Lung (tissue), 12 donors: ENCODE measurements around the gene ZRANB3. TPM values are rescaled to one million over a fixed set of nuclear protein-coding genes. Genes with fewer than 3 reads are reported as not detected.
"Not testable (repeated sequence)": the region's sequence is repeated elsewhere in the genome, so short reads cannot be mapped to it uniquely, and the experiment has no call there.

ENCODE experiments used
- ATAC-seq: fragments of 200-7000 bp; cut with Tn5 transposase; one replicate; pipeline ENCODE4 v1.9.1; 2020; ENCODE audit warnings: moderate number of reproducible peaks; ENCODE audit not compliant: insufficient read depth, low FRiP score
- DNase-seq, 3 donors: peaks; one replicate each; pipeline ENCODE4 v3.0.0-alpha.2; 2013 to 2017
- H3K27ac ChIP-seq, 2 donors: one replicate each; pipeline ENCODE4 v1.5.1; 2013; ENCODE audit warnings: mild to moderate bottlenecking in 2 of 2, moderate library complexity in 2 of 2, control low read depth in 1 of 2, inconsistent platforms in 1 of 2, low read depth in 1 of 2, low read length in 1 of 2
- H3K27me3 ChIP-seq, 3 donors: one replicate each; pipeline ENCODE4 v1.5.1; 2013; ENCODE audit warnings: low read length in 2 of 3; ENCODE audit not compliant: control insufficient read depth in 3 of 3, insufficient read depth in 3 of 3
- H3K36me3 ChIP-seq, 4 donors: one replicate each; pipeline ENCODE4 v1.5.1; 2013; ENCODE audit warnings: low read length in 4 of 4, mild to moderate bottlenecking in 1 of 4, moderate library complexity in 1 of 4; ENCODE audit not compliant: control insufficient read depth in 4 of 4, insufficient read depth in 4 of 4
- H3K4me1 ChIP-seq, 5 donors: one replicate each; pipeline ENCODE4 v1.5.1; 2013; ENCODE audit warnings: low read length in 5 of 5, mild to moderate bottlenecking in 2 of 5, moderate library complexity in 1 of 5; ENCODE audit not compliant: control insufficient read depth in 5 of 5, insufficient read depth in 5 of 5
- H3K4me3 ChIP-seq: one replicate; pipeline ENCODE4 v1.5.1; 2013; ENCODE audit warnings: mild to moderate bottlenecking, control low read depth, moderate library complexity
- H3K9ac ChIP-seq, 2 donors: one replicate each; pipeline ENCODE4 v1.5.1; 2013; ENCODE audit warnings: low read length in 2 of 2, control low read depth in 1 of 2; ENCODE audit not compliant: insufficient read depth in 1 of 2
- H3K9me3 ChIP-seq, 4 donors: one replicate each; pipeline ENCODE4 v1.5.1; 2013; ENCODE audit warnings: low read length in 3 of 4, mild to moderate bottlenecking in 1 of 4, moderate library complexity in 1 of 4; ENCODE audit not compliant: control insufficient read depth in 4 of 4, insufficient read depth in 3 of 4
- CTCF ChIP-seq: IDR thresholded peaks from 2 replicates; pipeline ENCODE4 v1.5.1; 2012; ENCODE audit warnings: mild to moderate bottlenecking; ENCODE audit errors: control extremely low read depth, extremely low read depth
- WGBS, 2 donors: extraction: QIAGEN DNeasy Blood & Tissue Kit; methylation state at CpG; one replicate each; pipeline ENCODE4 v1.1.7; 2013; 5-methylcytosine and 5-hydroxymethylcytosine counted together
- polyA plus RNA-seq, 2 donors: library from polyadenylated mRNA; stranded (reverse); fragments of 200-250 nt; gene quantifications; one replicate each; pipeline ENCODE4 v1.2.1, GENCODE V29; 2013
- total RNA-seq, 2 donors: library from RNA; depleted of rRNA in 1 of 2; stranded (reverse); fragments of >200 nt in 1 of 2; gene quantifications; one replicate each; pipeline ENCODE4 v1.2.1, GENCODE V29; 2014 to 2021
- donor health status: control.
- donor health status: control.
- donor health status: Bipolar disorder and iron deficiency.
- donor health status: healthy.
- donor health status: DM: yes; HTN: yes; CAD: no.

The ZRANB3 gene
- total and polyA plus RNA-seq, 4 donors, result 1.3 to 14.9 (median 3.3) TPM

GRCh38 chr2:135113322-135113721 is 417.7 kb downstream of the ZRANB3 start:
- Histone ChIP-seq H3K4me1 (peaks cover 0 to 5% (median 0%) of the 10 kb centered on the region in 5 donors), H3K27me3 (peaks cover 0 to 2% (median 0%) of the 10 kb centered on the region in 3 donors), H3K9ac (no peak overlapping the region), H3K36me3 (peaks cover 6 to 14% (median 11%) of the 10 kb centered on the region in 4 donors), H3K27ac (no peak overlapping the region), H3K4me3 (no peak overlapping the region), H3K9me3 (peaks cover 0 to 4% (median 0%) of the 10 kb centered on the region in 4 donors)
- no peak for TF ChIP-seq CTCF
- DNase-seq, result no peak
- no peak for ATAC-seq
- 97 to 100% methylated on average over 3 of the region's 3 CpGs for WGBS, 2 donors

- not testable (repeated sequence) for ATAC-seq, H3K9ac ChIP-seq
Observed at GRCh38 chr2:135105513-135106316, 425.3 kb downstream of the ZRANB3 start.

GRCh38 chr2:135103843-135104242 is 427.2 kb downstream of the ZRANB3 start:
- H3K36me3 ChIP-seq, result peaks cover 2 to 8% (median 3%) of the 10 kb centered on the region in 4 donors
- H3K27me3 ChIP-seq, result no peaks in the 10 kb centered on the region
- H3K4me3 ChIP-seq, result no peak overlapping the region
- peaks cover 0 to 8% (median 0%) of the 10 kb centered on the region in 5 donors for H3K4me1 ChIP-seq
- TF ChIP-seq CTCF, result no peak
- DNase-seq (no peak), ATAC-seq (no peak)
- no peak overlapping the region for H3K27ac ChIP-seq
- peaks cover 0 to 4% (median 0%) of the 10 kb centered on the region in 4 donors for H3K9me3 ChIP-seq
- whole genome bisulfite sequencing, 2 donors, result 95 to 97% methylated on average over 1 of the region's 1 CpG
- H3K9ac ChIP-seq, result no peak overlapping the region

More at GRCh38 chr2:135105513-135106316, 425.3 kb downstream of the ZRANB3 start:
- H3K4me1 ChIP-seq, H3K27ac ChIP-seq, H3K4me3 ChIP-seq, DNase-seq, H3K9me3 ChIP-seq, H3K27me3 ChIP-seq, H3K36me3 ChIP-seq: not testable (repeated sequence)
- WGBS, 2 donors, result 97 to 98% methylated on average over 36 to 55 of the region's 56 CpGs

- H3K4me3 ChIP-seq, result no peak overlapping the region
- WGBS, 2 donors, result 86 to 88% methylated on average over 5 of the region's 5 CpGs
- no peak overlapping the region for H3K27ac ChIP-seq
- ATAC-seq, result no peak
- H3K4me1 ChIP-seq, result peaks cover 0 to 8% (median 0%) of the 10 kb centered on the region in 5 donors
- H3K27me3 ChIP-seq, result no peaks in the 10 kb centered on the region
- no peaks in the 10 kb centered on the region for H3K9me3 ChIP-seq
- no peak overlapping the region for H3K9ac ChIP-seq
- no peak for TF ChIP-seq CTCF
- H3K36me3 ChIP-seq, result peaks cover under 1 to 11% (median 5%) of the 10 kb centered on the region in 4 donors
- no peak for DNase-seq
Observed at GRCh38 chr2:135099802-135100483, 431.1 kb downstream of the ZRANB3 start.
